H4 (cell line): Measurements from ENCODE around the gene STIM1. TPM values are rescaled to one million over a fixed set of nuclear protein-coding genes. Genes with fewer than 3 reads are reported as not detected.
A peak's percentile ranks its signal among the peaks of the same experiment; 100 is the strongest.

Experiments used
- DNase-seq: peaks from one replicate; pipeline ENCODE4 v3.0.0-alpha.2; 2015; ENCODE audit warnings: low spot score
- total RNA-seq: library from RNA; depleted of rRNA; stranded (reverse); fragments of >200 nt; shearing (Covaris generic); gene quantifications from 2 replicates; pipeline ENCODE4 v1.2.3, GENCODE V29; 2014

STIM1 gene
- total RNA-seq, 1 experiment from 2014 or later = 22.1 TPM

GRCh38 chr11:3952715-3953114 lies 97.3 kb downstream of the STIM1 start:
- DNase-seq = no peak

- no peak for DNase-seq
These were observed 97.9 kb downstream of the STIM1 start for GRCh38 chr11:3953327-3953726.

- DNase-seq = no peak
These were observed 99.2 kb downstream of the STIM1 start for GRCh38 chr11:3954448-3955298.

- no peak for DNase-seq
These were observed 99.8 kb downstream of the STIM1 start for GRCh38 chr11:3955299-3955665.

GRCh38 chr11:3956038-3956437 lies 100.6 kb downstream of the STIM1 start:
- DNase-seq = no peak

- DNase-seq = no peak
These were observed 101.3 kb downstream of the STIM1 start for GRCh38 chr11:3956748-3957147.

- no peak for DNase-seq
These were observed 102.0 kb downstream of the STIM1 start for GRCh38 chr11:3957437-3957836.

- DNase-seq = no peak
These were observed 102.8 kb downstream of the STIM1 start for GRCh38 chr11:3958281-3958680.

GRCh38 chr11:3959015-3959902 lies 103.8 kb downstream of the STIM1 start:
- DNase-seq = peak; percentile 36

GRCh38 chr11:3959903-3960265 lies 104.4 kb downstream of the STIM1 start:
- DNase-seq = no peak

GRCh38 chr11:3962406-3962840 lies 107.0 kb downstream of the STIM1 start:
- DNase-seq = no peak

GRCh38 chr11:3964056-3964455 lies 108.6 kb downstream of the STIM1 start:
- DNase-seq = no peak

- DNase-seq = no peak
These were observed 109.6 kb downstream of the STIM1 start for GRCh38 chr11:3964935-3965604.

- DNase-seq = no peak
These were observed 112.2 kb downstream of the STIM1 start for GRCh38 chr11:3967695-3968094.

GRCh38 chr11:3969200-3969599 lies 113.7 kb downstream of the STIM1 start:
- DNase-seq = no peak

- DNase-seq = no peak
These were observed 114.1 kb downstream of the STIM1 start for GRCh38 chr11:3969613-3970012.

GRCh38 chr11:3970108-3970507 lies 114.6 kb downstream of the STIM1 start:
- no peak for DNase-seq

GRCh38 chr11:3971756-3972404 lies 116.4 kb downstream of the STIM1 start:
- no peak for DNase-seq

GRCh38 chr11:3972431-3972830 lies 117.0 kb downstream of the STIM1 start:
- no peak for DNase-seq

- no peak for DNase-seq
These were observed 121.6 kb downstream of the STIM1 start for GRCh38 chr11:3977078-3977477.

- DNase-seq = no peak
These were observed 125.7 kb downstream of the STIM1 start for GRCh38 chr11:3981084-3981633.
